ENCODE results near the gene VPS52. TPM values are rescaled to one million over a fixed set of nuclear protein-coding genes. Genes with fewer than 3 reads are reported as not detected.

The VPS52 gene
- total and polyA plus RNA-seq, 9 of the 15 experiments (the other 6 are each of a cell fraction or from before 2014, with no cell fraction given) = 24.4 to 103 (median 40.2) TPM

DNA sequence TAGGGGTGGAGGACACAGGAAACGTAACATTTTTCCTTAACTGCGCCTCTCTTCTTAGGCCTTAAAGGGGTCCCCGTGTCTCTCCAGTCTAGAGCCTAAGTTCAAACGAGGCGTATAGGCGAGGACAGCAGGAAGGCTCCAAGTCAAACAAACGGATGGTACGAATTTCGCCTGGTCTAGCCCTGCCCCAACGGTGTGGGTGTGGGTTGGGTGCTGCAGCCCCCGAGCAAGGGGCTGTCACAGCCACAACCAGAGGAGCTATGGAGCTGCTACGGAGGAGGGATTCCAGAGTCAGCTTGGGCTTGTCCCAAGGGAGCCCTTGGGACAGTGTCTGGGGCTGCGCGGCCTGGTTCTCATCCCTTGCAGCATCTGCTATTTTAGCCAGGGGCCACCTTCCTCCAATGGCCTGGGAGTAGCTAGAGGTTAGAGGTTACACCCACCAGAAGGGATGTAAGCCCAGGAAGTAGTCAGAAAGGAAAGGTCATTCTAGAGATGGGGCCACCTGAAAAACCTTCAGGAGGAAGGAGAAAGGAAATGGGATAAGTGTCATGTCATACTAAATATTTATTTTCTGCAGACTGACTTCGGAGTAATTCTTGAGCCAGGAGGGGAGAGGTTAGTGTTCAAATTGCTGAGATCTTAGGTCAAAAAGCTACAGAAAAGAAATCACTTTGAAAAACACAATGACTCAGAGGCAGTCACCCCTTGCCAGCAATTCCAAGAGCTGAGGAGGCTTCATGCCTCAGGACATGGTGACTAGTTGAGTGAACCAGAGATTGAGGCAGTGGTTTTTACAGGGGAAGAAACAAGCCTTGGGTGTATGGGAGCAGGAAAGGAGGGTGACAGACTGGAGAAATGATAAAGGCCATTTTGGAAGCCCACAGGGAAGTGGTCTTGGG, 21.7 kb downstream of the VPS52 start (continued):
- TF ChIP-seq XRCC4 (IDR thresholded peaks at IDR 0.05; ENCODE audit: extremely low read depth, insufficient read depth, insufficient read length) (no peak), XRCC5 (IDR thresholded peaks at IDR 0.05; ENCODE audit: low read depth, low read length) (no peak), HSF4 (CRISPR knock-in tag; IDR thresholded peaks at IDR 0.05; ENCODE audit: borderline replicate concordance) (no peak), TARDBP (IDR thresholded peaks at IDR 0.05) (no peak), SIN3B (IDR thresholded peaks at IDR 0.05; ENCODE audit: low read depth) (no peak), ELF4 (CRISPR knock-in tag; IDR thresholded peaks at IDR 0.05) (peak; percentile 37; the same call in 1 of the 2 replicates), ZNF76 (CRISPR knock-in tag; IDR thresholded peaks at IDR 0.05; ENCODE audit: borderline replicate concordance) (no peak), CBX8 (IDR thresholded peaks at IDR 0.05; ENCODE audit: borderline replicate concordance, extremely low read depth, low read depth, low read length, poor library complexity, severe bottlenecking) (no peak), SNIP1 (IDR thresholded peaks at IDR 0.05; ENCODE audit: low read depth) (0 out of 2 replicates have a peak, but pooled peaks have one; percentile 12), ZBTB49 (CRISPR knock-in tag; IDR thresholded peaks at IDR 0.05; ENCODE audit: borderline replicate concordance) (no peak), SREBF2 (CRISPR knock-in tag; IDR thresholded peaks at IDR 0.05) (no peak), ZFX (CRISPR knock-in tag; IDR thresholded peaks at IDR 0.05) (no peak), ZNF143 (CRISPR knock-in tag; IDR thresholded peaks at IDR 0.05) (no peak), HDAC3 (IDR thresholded peaks at IDR 0.05; ENCODE audit: borderline replicate concordance, partially characterized antibody) (no peak), RAD51 (IDR thresholded peaks at IDR 0.05; ENCODE audit: borderline replicate concordance, low read depth) (no peak), RNF2 (IDR thresholded peaks at IDR 0.05) (no peak), ZBTB7A (IDR thresholded peaks at IDR 0.05; ENCODE audit: borderline replicate concordance, control insufficient read depth, low read depth, low read length) (0 out of 2 replicates have a peak, but pooled peaks have one; percentile 54), SRSF7 (optimal IDR thresholded peaks at IDR 0.05; ENCODE audit: low read depth, low read length) (no peak), ZBED1 (IDR thresholded peaks at IDR 0.05) (no peak)
- TF ChIP-seq, protein P1, sequence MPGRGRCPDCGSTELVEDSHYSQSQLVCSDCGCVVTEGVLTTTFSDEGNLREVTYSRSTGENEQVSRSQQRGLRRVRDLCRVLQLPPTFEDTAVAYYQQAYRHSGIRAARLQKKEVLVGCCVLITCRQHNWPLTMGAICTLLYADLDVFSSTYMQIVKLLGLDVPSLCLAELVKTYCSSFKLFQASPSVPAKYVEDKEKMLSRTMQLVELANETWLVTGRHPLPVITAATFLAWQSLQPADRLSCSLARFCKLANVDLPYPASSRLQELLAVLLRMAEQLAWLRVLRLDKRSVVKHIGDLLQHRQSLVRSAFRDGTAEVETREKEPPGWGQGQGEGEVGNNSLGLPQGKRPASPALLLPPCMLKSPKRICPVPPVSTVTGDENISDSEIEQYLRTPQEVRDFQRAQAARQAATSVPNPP (IDR thresholded peaks at IDR 0.05; ENCODE audit: borderline replicate concordance, insufficient read depth, insufficient read length) = no peak
- TF ChIP-seq, protein P2, sequence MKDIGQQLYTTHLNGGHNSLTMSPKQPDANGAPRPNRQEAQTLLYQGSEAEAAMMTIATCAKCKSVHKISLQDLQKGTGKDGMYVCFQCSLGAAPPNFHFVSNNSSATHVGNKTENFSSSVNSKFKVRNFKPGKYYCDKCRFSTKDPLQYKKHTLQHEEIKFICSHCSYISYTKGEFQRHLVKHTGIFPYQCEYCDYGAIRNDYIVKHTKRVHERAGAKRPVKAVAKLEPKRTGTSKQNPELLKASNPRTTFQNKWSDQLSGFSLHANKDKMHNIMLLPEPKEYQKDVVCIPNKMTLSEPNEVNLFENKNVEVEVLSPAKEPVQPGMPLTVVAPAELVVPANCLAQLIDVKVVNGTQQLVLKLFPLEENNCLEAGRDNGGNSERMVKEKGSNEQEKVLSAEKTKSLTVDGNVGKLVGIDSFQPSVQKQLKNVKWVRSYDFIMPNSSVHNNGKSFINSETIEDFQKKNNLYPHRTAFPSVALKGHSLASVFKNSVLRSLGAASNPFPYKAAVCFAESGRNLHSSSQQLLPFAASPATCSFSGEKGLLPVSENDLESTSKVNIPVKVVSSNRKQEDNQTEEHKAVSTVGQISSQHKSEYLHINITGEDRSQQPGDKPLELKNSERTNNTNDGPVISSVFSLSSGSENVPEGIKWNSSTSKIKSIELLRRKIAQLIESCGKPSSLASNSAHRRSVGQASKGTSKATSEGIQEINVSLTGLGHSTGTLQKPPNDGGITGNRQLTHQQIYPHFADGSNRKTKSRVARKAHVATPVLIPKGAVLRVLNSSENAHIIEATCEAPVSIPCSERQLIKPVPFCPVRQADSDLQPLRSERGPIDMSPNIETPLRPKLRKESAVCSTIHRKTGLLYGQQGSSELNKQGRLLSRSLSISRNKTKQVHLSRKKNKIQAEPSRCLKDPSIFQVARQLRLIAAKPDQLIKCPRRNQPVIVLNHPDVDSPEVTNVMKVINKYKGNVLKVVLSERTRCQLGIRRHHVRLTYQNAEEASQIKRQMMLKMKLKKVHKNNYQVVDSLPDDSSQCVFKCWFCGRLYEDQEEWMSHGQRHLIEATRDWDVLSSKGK (CRISPR knock-in tag; IDR thresholded peaks at IDR 0.05) = no peak
